ENCODE measurements around the gene NCBP2L.
"Not testable (repeated sequence)": the region's sequence is repeated elsewhere in the genome, so short reads cannot be mapped to it uniquely, and the experiment has no call there.

NCBP2L gene

GRCh38 chrX:107810053-107810452 is 32.5 kb downstream of the NCBP2L start:
- DNase-seq (ENCODE audit: low read depth, low spot score): not testable (repeated sequence)

DNA sequence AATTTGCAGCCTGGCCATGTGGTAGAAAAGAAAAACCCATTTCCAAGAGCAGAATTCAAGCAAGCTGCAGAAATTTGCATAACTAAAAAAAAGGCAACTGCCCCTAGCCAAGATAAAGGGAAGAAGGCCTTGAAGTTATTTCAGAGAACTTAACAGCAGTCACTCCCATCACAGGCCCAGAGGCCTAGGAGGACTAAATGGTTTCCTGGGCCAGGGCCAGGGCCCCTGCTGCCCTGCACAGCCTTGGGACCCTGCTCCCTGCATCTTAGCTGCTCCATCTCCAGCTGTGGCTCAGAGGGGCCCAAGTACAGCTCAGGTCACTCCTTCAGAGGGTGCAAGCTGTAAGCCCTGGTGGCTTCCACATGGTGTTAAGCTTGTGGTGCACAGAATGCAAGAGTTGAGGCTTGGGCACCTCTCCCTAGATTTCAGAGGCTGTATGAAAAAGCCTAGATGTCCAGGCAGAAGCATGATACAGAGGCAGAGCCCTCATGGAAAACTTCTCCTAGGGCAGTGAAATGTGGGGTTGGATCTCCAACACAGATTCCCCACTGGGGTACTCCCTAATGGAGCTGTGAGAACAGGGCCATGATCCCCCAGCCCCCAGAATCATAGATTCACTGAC is 41.5 kb downstream of the NCBP2L start:
- DNase-seq (ENCODE audit: low read depth, low spot score): no peak

DNA sequence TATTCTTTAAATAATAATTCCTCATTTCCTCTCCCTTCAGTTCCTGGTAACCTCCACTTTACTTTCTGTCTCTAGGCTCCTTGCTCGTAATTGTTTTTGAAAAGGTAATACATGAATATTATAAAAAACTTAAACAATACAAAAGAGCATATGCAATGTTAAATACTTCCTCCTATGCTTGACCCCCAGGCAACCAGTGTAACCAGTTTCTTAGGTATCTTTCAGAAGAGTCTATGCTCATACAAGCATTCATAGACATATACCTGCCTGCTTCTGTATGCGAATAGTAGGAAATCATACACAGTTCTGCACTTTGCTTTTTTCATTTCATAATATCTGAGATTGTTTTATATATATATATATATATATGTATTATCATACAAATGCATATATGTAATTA is 45.5 kb downstream of the NCBP2L start:
- DNase-seq (ENCODE audit: low read depth, low spot score): no peak

- DNase-seq (ENCODE audit: low read depth, low spot score): no peak
These were observed 45.9 kb downstream of the NCBP2L start for GRCh38 chrX:107823456-107823855.

GRCh38 chrX:107825698-107826237 is 48.2 kb downstream of the NCBP2L start, which contains the start of gene MID2:
Gene MID2, plus strand, starts transcription at chrX:107825866. Its CDS starts 561 bp downstream, at chrX:107826427.
- DNase-seq (ENCODE audit: low read depth, low spot score): peak; percentile 75

DNA sequence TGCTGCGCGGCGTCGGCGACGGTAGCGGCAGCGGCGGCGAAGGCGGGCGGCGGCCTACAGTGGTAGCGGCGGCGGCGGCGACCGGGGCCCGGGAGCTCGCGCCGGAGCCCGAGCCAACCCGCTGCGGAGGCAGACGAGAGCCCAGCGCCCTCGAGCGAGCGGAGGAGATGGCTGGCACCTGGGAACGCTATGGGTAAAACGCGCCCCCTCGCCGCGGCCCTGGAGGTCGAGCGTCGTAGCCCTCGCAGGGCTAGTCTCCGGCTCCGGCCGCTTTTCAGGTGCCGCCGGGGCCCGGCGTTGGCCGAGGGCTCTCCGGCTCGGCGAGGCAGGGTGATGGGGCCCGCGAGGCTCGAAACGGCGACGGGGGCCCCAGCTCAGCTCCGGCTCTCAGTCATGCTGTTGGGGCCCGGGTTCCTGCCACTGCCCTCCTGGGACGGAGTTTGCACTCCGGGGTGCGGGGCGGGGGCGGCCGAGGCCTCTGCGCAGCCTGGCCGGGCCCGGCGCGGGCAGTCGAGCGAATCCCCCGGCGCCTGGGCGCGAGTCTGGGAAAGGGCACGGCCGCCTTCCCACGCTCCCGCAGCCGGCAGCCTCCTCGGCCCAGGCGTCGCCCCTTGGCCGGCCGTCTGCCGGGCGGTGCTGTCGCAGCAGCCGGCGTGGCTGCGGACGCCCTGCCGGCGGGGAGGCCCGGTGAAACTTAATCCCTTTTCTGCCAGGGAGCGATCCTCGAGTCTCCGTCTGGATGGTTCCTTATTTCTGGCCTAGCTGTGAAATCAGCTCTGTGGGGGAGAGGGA is 48.9 kb downstream of the NCBP2L start:
- peak; percentile 68 for DNase-seq (ENCODE audit: low read depth, low spot score)

DNA sequence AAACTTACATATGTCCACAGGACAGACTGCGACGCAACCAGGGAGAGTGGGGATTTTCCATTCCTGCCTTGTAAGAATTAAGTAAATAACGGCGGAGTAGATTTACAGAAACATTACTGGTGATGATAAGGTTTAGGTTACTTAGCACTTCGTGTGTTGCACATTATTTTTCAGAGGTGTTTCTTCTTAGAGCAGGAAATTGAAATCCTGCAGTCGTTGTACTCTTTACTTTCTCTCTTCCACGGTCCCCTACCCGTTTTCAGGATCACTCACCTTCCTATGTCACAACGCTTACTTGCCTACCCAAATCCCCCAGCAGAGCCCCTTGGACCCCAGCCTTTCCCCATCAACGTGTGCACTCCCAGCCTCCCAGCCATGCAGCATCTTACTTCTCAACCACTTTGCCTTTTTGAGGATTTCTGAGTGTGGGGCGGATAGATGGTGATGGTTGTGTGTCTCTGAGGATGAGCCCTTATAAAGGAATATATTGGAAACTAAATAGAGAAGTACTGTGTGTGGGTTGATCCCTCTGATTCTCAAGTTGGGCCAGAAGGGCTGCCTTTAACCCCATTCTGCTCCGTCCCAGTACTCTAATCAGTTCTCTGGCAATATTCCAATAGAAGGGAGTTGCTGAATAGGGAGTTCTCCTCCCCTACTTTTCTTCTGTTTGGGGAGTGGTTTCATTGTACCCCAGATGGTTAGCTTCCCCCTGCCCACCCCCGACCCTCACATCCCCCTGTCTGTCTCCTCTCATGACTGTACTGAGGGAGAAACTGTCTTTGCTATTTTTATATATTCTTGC is 49.7 kb downstream of the NCBP2L start:
- no peak for DNase-seq (ENCODE audit: low read depth, low spot score)

DNA sequence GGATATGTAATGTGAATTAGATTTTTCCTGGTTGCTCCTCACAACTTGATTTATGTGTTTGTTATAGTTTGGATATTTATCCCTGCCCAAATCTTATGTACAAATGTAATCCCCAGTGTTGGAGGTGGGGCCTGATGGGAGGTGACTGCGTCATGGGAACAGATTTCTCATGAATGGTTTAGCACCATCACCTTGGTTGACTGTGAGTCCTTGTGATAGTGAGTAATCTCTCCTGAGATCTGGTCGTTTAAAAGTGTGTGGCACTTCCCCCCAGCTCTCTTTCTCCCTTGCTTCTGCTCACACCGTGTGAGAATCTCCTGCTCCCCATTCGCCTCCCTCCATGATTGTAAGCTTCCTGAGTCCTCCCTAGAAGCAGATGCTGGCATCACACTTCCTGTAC is 50.3 kb downstream of the NCBP2L start:
- no peak for DNase-seq (ENCODE audit: low read depth, low spot score)

- no peak for DNase-seq (ENCODE audit: low read depth, low spot score)
These were observed 52.3 kb downstream of the NCBP2L start for GRCh38 chrX:107829878-107830277.

- no peak for DNase-seq (ENCODE audit: low read depth, low spot score)
These were observed 53.7 kb downstream of the NCBP2L start for GRCh38 chrX:107831071-107831730.

DNA sequence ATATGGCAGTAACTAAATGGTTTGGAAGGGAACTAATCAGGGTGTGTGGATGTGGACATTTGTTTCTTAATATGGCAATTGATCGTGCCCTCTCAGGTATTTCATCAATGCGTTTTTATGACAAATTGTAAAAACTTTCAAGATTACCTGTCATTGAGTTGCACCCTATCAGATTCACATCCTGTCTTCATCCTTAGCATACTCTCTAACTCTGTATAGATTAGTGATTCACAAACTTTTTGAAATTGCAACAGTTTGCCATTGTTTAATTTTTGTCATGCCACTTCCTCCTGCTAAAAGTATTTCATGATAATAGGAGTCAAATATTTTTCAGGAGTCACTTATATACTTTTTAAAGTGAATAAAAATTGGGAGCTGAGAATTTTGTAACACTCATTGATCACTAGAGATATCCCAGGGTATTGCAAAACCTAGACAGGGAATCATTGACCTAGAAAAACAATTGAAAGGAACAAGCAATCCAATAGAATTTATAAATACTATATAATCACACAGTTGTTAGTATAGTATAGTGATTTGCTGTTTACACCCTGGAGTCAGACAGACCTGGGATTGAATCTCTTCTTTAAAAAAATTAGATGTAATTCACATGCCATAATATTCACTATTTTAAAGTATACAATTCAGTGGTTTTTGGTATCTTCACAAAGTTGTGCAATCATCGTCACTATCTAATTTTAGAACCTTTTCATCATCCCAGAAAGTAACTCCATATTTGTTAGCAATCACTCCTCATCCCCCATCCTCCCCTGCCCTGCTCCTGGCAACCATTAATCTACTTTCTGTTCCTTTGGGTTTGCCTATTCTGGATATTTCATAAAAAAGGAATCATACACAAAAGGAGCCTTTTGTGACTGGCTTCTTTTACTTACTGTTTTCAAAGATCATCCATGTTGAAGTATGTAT is 57.0 kb downstream of the NCBP2L start:
- DNase-seq (ENCODE audit: low read depth, low spot score): no peak

GRCh38 chrX:107836958-107837357 is 59.4 kb downstream of the NCBP2L start:
- no peak for DNase-seq (ENCODE audit: low read depth, low spot score)

GRCh38 chrX:107840971-107841370 is 63.4 kb downstream of the NCBP2L start:
- DNase-seq (ENCODE audit: low read depth, low spot score): no peak

- DNase-seq (ENCODE audit: low read depth, low spot score): no peak
These were observed 65.3 kb downstream of the NCBP2L start for GRCh38 chrX:107842715-107843400.

Data from ELF-1 (cell line).